OCI-LY7 (cell line): Measurements from ENCODE around the gene BEST2.

Experiments used
- CTCF ChIP-seq: fragments of 200-600 bp; sonication (generic); conservative IDR thresholded peaks from 2 replicates; pipeline ENCODE4 v1.5.1; 2014; ENCODE audit warnings: mild to moderate bottlenecking, antibody characterized with exemption, low read length, moderate library complexity, mixed read lengths
- EZH2phosphoT487 ChIP-seq: fragments of 200-600 bp; sonication (generic); IDR thresholded peaks from 2 replicates; pipeline ENCODE4 v1.6.1; 2018; ENCODE audit warnings: low read depth, borderline replicate concordance, mild to moderate bottlenecking, mixed run types, antibody characterized with exemption, low read length, moderate library complexity, mixed read lengths

GRCh38 chr19:12791345-12792050 is 39.9 kb downstream of the BEST2 start, which contains the start of gene JUNB:
- TF ChIP-seq CTCF (no peak; the same call in 1 of the 2 replicates), EZH2phosphoT487 (no peak)
